SU-DHL-6 (cell line): ENCODE data around the gene PPP2R5C.

Experiments
- H2AFZ ChIP-seq: fragments of 200-600 bp; sonication (generic); 2 replicates; pipeline ENCODE4 v1.6.1; 2014; ENCODE audit warnings: low read depth, mild to moderate bottlenecking, moderate library complexity, mixed read lengths, antibody characterized with exemption, low read length; ENCODE audit not compliant: severe bottlenecking
- H3F3A ChIP-seq: fragments of 200-600 bp; shearing (Covaris generic); 2 replicates; pipeline ENCODE4 v1.6.0; 2016; ENCODE audit warnings: antibody characterized with exemption, mild to moderate bottlenecking; ENCODE audit not compliant: insufficient read depth
- H3K27ac ChIP-seq: fragments of 200-600 bp; sonication (generic); 2 replicates; pipeline ENCODE4 v1.5.1; 2016; ENCODE audit warnings: low read depth, mild to moderate bottlenecking, low read length, moderate library complexity, mixed read lengths
- H3K27me3 ChIP-seq: fragments of 200-600 bp; sonication (generic), shearing (Covaris generic); 2 replicates; pipeline ENCODE4 v1.6.0; 2014; ENCODE audit warnings: mild to moderate bottlenecking, low read length
- H3K36me3 ChIP-seq: fragments of 200-600 bp; sonication (generic); 2 replicates; pipeline ENCODE4 v1.6.1; 2014; ENCODE audit warnings: mild to moderate bottlenecking, low read length, mixed read lengths
- H3K4me2 ChIP-seq: fragments of 300-600, 200-600 bp; shearing (Covaris generic), sonication (generic); 2 replicates; pipeline ENCODE4 v1.6.0; 2014; ENCODE audit warnings: low read length, low read depth, mild to moderate bottlenecking; ENCODE audit not compliant: poor library complexity, severe bottlenecking
- H3K4me3 ChIP-seq: fragments of 200-600 bp; sonication (generic); 2 replicates; pipeline ENCODE4 v1.5.1; 2014; ENCODE audit warnings: antibody characterized with exemption, low read length, mild to moderate bottlenecking, mixed read lengths; ENCODE audit not compliant: insufficient read depth, poor library complexity, severe bottlenecking
- H3K79me2 ChIP-seq: fragments of 200-600 bp; sonication (generic); 2 replicates; pipeline ENCODE4 v1.6.1; 2014; ENCODE audit warnings: mild to moderate bottlenecking, low read length, moderate library complexity; ENCODE audit not compliant: insufficient read depth
- H3K9ac ChIP-seq: fragments of 200-600 bp; sonication (generic); 2 replicates; pipeline ENCODE4 v1.7.0; 2014; ENCODE audit warnings: mild to moderate bottlenecking, low read length
- H3K9me2 ChIP-seq: fragments of 200-600 bp; sonication (generic); replicated peaks from 2 replicates; pipeline ENCODE4 v1.6.1; 2014; ENCODE audit warnings: low read length; ENCODE audit not compliant: insufficient read depth
- H3K9me3 ChIP-seq: fragments of 200-600 bp; sonication (generic); 2 replicates; pipeline ENCODE4 v1.6.1; 2014; ENCODE audit warnings: low read length, mixed read lengths; ENCODE audit not compliant: insufficient read depth
- H4K20me1 ChIP-seq: fragments of 200-600 bp; sonication (generic); 2 replicates; pipeline ENCODE4 v1.6.1; 2014; ENCODE audit warnings: low read depth, mild to moderate bottlenecking, antibody characterized with exemption, low read length, moderate library complexity, mixed read lengths
- CTCF ChIP-seq: fragments of 200-600 bp; sonication (generic); IDR thresholded peaks from one replicate; pipeline ENCODE4 v1.5.1; 2017; ENCODE audit warnings: antibody characterized with exemption, mild to moderate bottlenecking, low read length, moderate library complexity; ENCODE audit not compliant: insufficient read depth, poor library complexity, severe bottlenecking
- EZH2phosphoT487 ChIP-seq: fragments of 200-600 bp; sonication (generic), shearing (Covaris generic); conservative IDR thresholded peaks from 2 replicates; pipeline ENCODE4 v1.6.1; 2018; ENCODE audit warnings: mild to moderate bottlenecking, antibody characterized with exemption, low read length, moderate library complexity, mixed read lengths

Gene PPP2R5C

GRCh38 chr14:101939646-101940170 is 178.2 kb downstream of the PPP2R5C start:
- no peak for TF ChIP-seq EZH2phosphoT487
- Histone ChIP-seq H3K4me3 (no peak overlapping the region), H3K4me2 (no peak overlapping the region), H4K20me1 (no peaks in the 10 kb centered on the region), H3K9me2 (no peaks in the 10 kb centered on the region), H3K36me3 (no peaks in the 10 kb centered on the region), H3K9ac (no peak overlapping the region), H3K9me3 (no peaks in the 10 kb centered on the region), H2AFZ (no peak overlapping the region), H3K79me2 (no peaks in the 10 kb centered on the region), H3K27me3 (no peaks in the 10 kb centered on the region), H3K27ac (no peak overlapping the region), H3F3A (no peaks in the 10 kb centered on the region)

- no peak overlapping the region for H3K9ac ChIP-seq
These were observed 182.9 kb downstream of the PPP2R5C start for GRCh38 chr14:101944451-101944850.

GRCh38 chr14:101945171-101945570 is 183.7 kb downstream of the PPP2R5C start:
- no peak overlapping the region for H3K4me3 ChIP-seq
- no peaks in the 10 kb centered on the region for H3K9me3 ChIP-seq
- no peaks in the 10 kb centered on the region for H3K36me3 ChIP-seq
- H3K4me2 ChIP-seq, result no peak overlapping the region
- no peaks in the 10 kb centered on the region for H3F3A ChIP-seq
- TF ChIP-seq CTCF (no peak), EZH2phosphoT487 (no peak)
- H3K9ac ChIP-seq, result no peak overlapping the region
- H3K27me3 ChIP-seq, result no peaks in the 10 kb centered on the region
- H2AFZ ChIP-seq, result no peak overlapping the region
- no peaks in the 10 kb centered on the region for H3K9me2 ChIP-seq
- H3K79me2 ChIP-seq, result peaks cover 5% of the 10 kb centered on the region
- no peaks in the 10 kb centered on the region for H4K20me1 ChIP-seq
- no peak overlapping the region for H3K27ac ChIP-seq

More at GRCh38 chr14:101944451-101944850, 182.9 kb downstream of the PPP2R5C start:
- no peaks in the 10 kb centered on the region for H3K9me3 ChIP-seq
- no peaks in the 10 kb centered on the region for H3K27me3 ChIP-seq
- no peaks in the 10 kb centered on the region for H3K9me2 ChIP-seq
- no peak overlapping the region for H3K4me3 ChIP-seq
- H3K27ac ChIP-seq, result no peak overlapping the region
- no peak overlapping the region for H3K4me2 ChIP-seq
- H3F3A ChIP-seq, result no peaks in the 10 kb centered on the region
- no peaks in the 10 kb centered on the region for H4K20me1 ChIP-seq
- no peaks in the 10 kb centered on the region for H3K36me3 ChIP-seq
- H3K79me2 ChIP-seq, result peaks cover 5% of the 10 kb centered on the region
- no peak overlapping the region for H2AFZ ChIP-seq
- TF ChIP-seq EZH2phosphoT487, result no peak
- no peak for TF ChIP-seq CTCF

GRCh38 chr14:101947577-101947903 is 186.0 kb downstream of the PPP2R5C start:
- no peaks in the 10 kb centered on the region for H3K36me3 ChIP-seq
- H3K4me2 ChIP-seq, result peak overlapping the region; percentile 79
- H3K27ac ChIP-seq, result peak overlapping the region; percentile 43
- no peaks in the 10 kb centered on the region for H3K9me2 ChIP-seq
- H3F3A ChIP-seq, result no peaks in the 10 kb centered on the region
- H3K27me3 ChIP-seq, result no peaks in the 10 kb centered on the region
- peak overlapping the region; percentile 76 for H3K4me3 ChIP-seq
- peak overlapping the region; percentile 72 for H3K9ac ChIP-seq
- TF ChIP-seq CTCF (no peak), EZH2phosphoT487 (no peak)
- peaks cover 5% of the 10 kb centered on the region for H3K79me2 ChIP-seq
- H3K9me3 ChIP-seq, result no peaks in the 10 kb centered on the region
- peak overlapping the region; percentile 56 for H2AFZ ChIP-seq
- no peaks in the 10 kb centered on the region for H4K20me1 ChIP-seq
